Panc1 (cell line): ENCODE results near the gene P4HTM. TPM values are rescaled to one million over a fixed set of nuclear protein-coding genes. Genes with fewer than 3 reads are reported as not detected.

Source experiments
- ATAC-seq: fragments of 200-7000 bp; cut with Tn5 transposase; 2 replicates; pipeline ENCODE4 v1.9.1; 2020; ENCODE audit warnings: mild to moderate bottlenecking, moderate library complexity
- BruUV-seq: library from RNA; stranded (reverse); fragments of 400-500 nt; replicated peaks from 2 replicates; lab custom pipeline; 2021; lab: Mats Ljungman, UMichigan
- CTCF ChIA-PET: fragments of 300-600 bp; sonication (Branson Sonifier 250); formaldehyde crosslinking; loops from one replicate; lab custom pipeline; 2022; ENCODE audit warnings: antibody characterized with exemption; lab: Charles Lee
- POLR2A ChIA-PET: fragments of 300-600 bp; sonication (Branson Sonifier 250); formaldehyde crosslinking; loops from one replicate; lab custom pipeline; 2022; ENCODE audit warnings: antibody characterized with exemption; lab: Charles Lee
- DNase-seq: peaks from one replicate; pipeline ENCODE4 v3.0.0-alpha.2; 2010; ENCODE audit warnings: low read depth, low spot score
- H3K27ac ChIP-seq: 2 replicates; pipeline ENCODE4 v1.5.1; 2011; ENCODE audit warnings: mild to moderate bottlenecking, low read length, inconsistent platforms
- H3K27me3 ChIP-seq: fragments of 200-500 bp; sonication (Bioruptor generic); 2 replicates; pipeline ENCODE4 v1.6.0; 2014; ENCODE audit warnings: low read length, inconsistent platforms; ENCODE audit not compliant: control insufficient read depth, insufficient read depth
- H3K36me3 ChIP-seq: fragments of 200-500 bp; sonication (Bioruptor generic); 2 replicates; pipeline ENCODE4 v1.5.1; 2014; ENCODE audit warnings: inconsistent platforms, mild to moderate bottlenecking, low read length, moderate library complexity; ENCODE audit not compliant: control insufficient read depth, insufficient read depth
- H3K4me1 ChIP-seq: 2 replicates; pipeline ENCODE4 v1.5.1; 2011; ENCODE audit warnings: inconsistent platforms, mild to moderate bottlenecking, low read length, moderate library complexity; ENCODE audit not compliant: control insufficient read depth, insufficient read depth
- H3K4me3 ChIP-seq, 2 experiments: 2 replicates each; pipeline ENCODE4 v1.5.1; 2011 to 2012; ENCODE audit warnings: low read depth in 2 of 2, low read length in 2 of 2, mild to moderate bottlenecking in 2 of 2, inconsistent platforms in 1 of 2, moderate library complexity in 1 of 2
- H3K9me3 ChIP-seq: fragments of 200-500 bp; sonication (Bioruptor generic); 2 replicates; pipeline ENCODE4 v1.5.1; 2014; ENCODE audit warnings: low read depth, mild to moderate bottlenecking, inconsistent platforms, low read length, moderate library complexity; ENCODE audit not compliant: control insufficient read depth, insufficient read depth
- CTCF ChIP-seq: fragments of 450-650 bp; IDR thresholded peaks from 2 replicates; pipeline ENCODE4 v1.5.1; 2017; ENCODE audit warnings: mild to moderate bottlenecking
- POLR2AphosphoS5 ChIP-seq: IDR thresholded peaks from 2 replicates; pipeline ENCODE4 v1.6.1; 2012; ENCODE audit warnings: mild to moderate bottlenecking, low read depth, low read length, moderate library complexity
- REST ChIP-seq, 2 experiments: IDR thresholded peaks; 2 replicates each; pipeline ENCODE4 v1.6.1; 2011 to 2012; ENCODE audit warnings: low read depth in 2 of 2, control low read depth in 1 of 2, low read length in 1 of 2, mild to moderate bottlenecking in 1 of 2, moderate library complexity in 1 of 2; ENCODE audit not compliant: insufficient read depth in 1 of 2
- SIN3A ChIP-seq: IDR thresholded peaks from 2 replicates; pipeline ENCODE4 v1.6.1; 2012; ENCODE audit warnings: low read depth, mild to moderate bottlenecking, low read length, moderate library complexity, borderline replicate concordance; ENCODE audit not compliant: insufficient read depth
- TCF7L2 ChIP-seq: IDR thresholded peaks from 2 replicates; pipeline ENCODE4 v1.6.1; 2011; ENCODE audit warnings: mild to moderate bottlenecking, low read depth, low read length, inconsistent platforms
- in situ Hi-C: cut with HindIII; loops from 2 replicates; pipeline ENCODE4 v1.10.0; 2016; ENCODE audit warnings: low sequenced_read_pairs, low pct_unique_long_range_greater_than_20kb
- intact Hi-C: fragments of 100-400 bp; cut with micrococcal nuclease; formaldehyde crosslinking; loops from one replicate; pipeline ENCODE4 v1.10.0; 2022; ENCODE audit not compliant: unreplicated experiment
- total RNA-seq: library from RNA; stranded (reverse); gene quantifications from one replicate; pipeline ENCODE4 v1.2.1, GENCODE V29; 2021; ENCODE audit not compliant: unreplicated experiment

The P4HTM gene
- total RNA-seq, 1 experiment from 2014 or later = 28.3 TPM

- TF ChIP-seq REST (IDR thresholded peaks at IDR 0.05; ENCODE audit: insufficient read depth in 1 of 2, low read depth in 2 of 2, low read length in 1 of 2) (no peak), SIN3A (no peak), CTCF (no peak), TCF7L2 (no peak), POLR2AphosphoS5 (no peak)
- ChIA-PET POLR2A (no interaction called here), CTCF (no interaction called here)
- in situ Hi-C loops (no loop called here), intact Hi-C loops (no loop called here)
- TSS peak; percentile 49 for BruUV-seq
- no peak for DNase-seq
- no peaks in the 10 kb centered on the region for H3K27me3 ChIP-seq
- no peaks in the 10 kb centered on the region for H3K9me3 ChIP-seq
- no peaks in the 10 kb centered on the region for H3K36me3 ChIP-seq
- H3K4me1 ChIP-seq = no peaks in the 10 kb centered on the region; the same call in 1 of the 2 replicates
- H3K4me3 ChIP-seq = no peak overlapping the region
- no peak overlapping the region for H3K27ac ChIP-seq
- ATAC-seq = no peak
Measured at GRCh38 chr3:48945891-48946549, 44.0 kb upstream of the P4HTM start.

GRCh38 chr3:48949376-48949717 is 40.7 kb upstream of the P4HTM start:
- CTCF ChIA-PET = no interaction called here
- Histone ChIP-seq H3K27me3 (no peaks in the 10 kb centered on the region), H3K27ac (no peak overlapping the region), H3K9me3 (no peaks in the 10 kb centered on the region), H3K4me1 (no peaks in the 10 kb centered on the region; the same call in 1 of the 2 replicates), H3K4me3 (no peak overlapping the region), H3K36me3 (no peaks in the 10 kb centered on the region)
- intact Hi-C loops (no loop called here), in situ Hi-C loops (no loop called here)
- ATAC-seq = no peak
- TF ChIP-seq CTCF (no peak), SIN3A (no peak), POLR2AphosphoS5 (no peak)
- DNase-seq = no peak
- no TSS peak for BruUV-seq
- POLR2A ChIA-PET = no interaction called here
